OCI-LY7 (cell line): Measurements from ENCODE around the gene CFDP1. TPM values are rescaled to one million over a fixed set of nuclear protein-coding genes. Genes with fewer than 3 reads are reported as not detected.

Source experiments
- BruUV-seq: library from RNA; stranded (reverse); fragments of 400-500 nt; replicated peaks from 2 replicates; lab custom pipeline; 2021; lab: Mats Ljungman, UMichigan
- CTCF ChIA-PET: fragments of 300-600 bp; sonication (Branson Sonifier 250); formaldehyde crosslinking; loops from one replicate; lab custom pipeline; 2022; ENCODE audit warnings: antibody characterized with exemption; ENCODE audit not compliant: unreplicated experiment; lab: Charles Lee
- POLR2A ChIA-PET: fragments of 300-600 bp; sonication (Branson Sonifier 250); formaldehyde crosslinking; loops from one replicate; lab custom pipeline; 2022; ENCODE audit warnings: antibody characterized with exemption; lab: Charles Lee
- DNase-seq: peaks from one replicate; pipeline ENCODE4 v3.0.0-alpha.2; 2015; ENCODE audit warnings: low spot score
- H2AFZ ChIP-seq: fragments of 200-600 bp; sonication (generic), shearing (Covaris generic); 2 replicates; pipeline ENCODE4 v1.6.1; 2014; ENCODE audit warnings: mild to moderate bottlenecking, antibody characterized with exemption, low read length, moderate library complexity
- H3K27ac ChIP-seq: fragments of 200-600 bp; sonication (generic); 2 replicates; pipeline ENCODE4 v1.5.1; 2014; ENCODE audit warnings: mixed run types, low read depth, mild to moderate bottlenecking, moderate library complexity, low read length, inconsistent platforms; ENCODE audit not compliant: poor library complexity, severe bottlenecking
- H3K36me3 ChIP-seq: fragments of 200-600 bp; sonication (generic); 2 replicates; pipeline ENCODE4 v1.6.1; 2014; ENCODE audit warnings: mild to moderate bottlenecking, antibody characterized with exemption, low read length, moderate library complexity, mixed read lengths; ENCODE audit not compliant: insufficient read depth
- H3K4me1 ChIP-seq: fragments of 200-600 bp; sonication (generic); 2 replicates; pipeline ENCODE4 v1.5.1; 2014; ENCODE audit warnings: mild to moderate bottlenecking, low read length; ENCODE audit not compliant: insufficient read depth, poor library complexity, severe bottlenecking
- H3K4me2 ChIP-seq: fragments of 200-600 bp; sonication (generic); 2 replicates; pipeline ENCODE4 v1.6.1; 2014; ENCODE audit warnings: mild to moderate bottlenecking, low read length
- H3K4me3 ChIP-seq: fragments of 200-600 bp; sonication (generic); 2 replicates; pipeline ENCODE4 v1.5.1; 2014; ENCODE audit warnings: mild to moderate bottlenecking, low read depth, low read length; ENCODE audit not compliant: poor library complexity, severe bottlenecking
- H3K79me2 ChIP-seq: fragments of 200-600 bp; sonication (generic); 2 replicates; pipeline ENCODE4 v1.6.1; 2016; ENCODE audit warnings: low read depth, mild to moderate bottlenecking, low read length, moderate library complexity, mixed read lengths; ENCODE audit not compliant: insufficient read depth
- H3K9me2 ChIP-seq: fragments of 200-600 bp; sonication (generic); 2 replicates; pipeline ENCODE4 v1.6.1; 2016; ENCODE audit warnings: mild to moderate bottlenecking, low read length, mixed read lengths; ENCODE audit not compliant: insufficient read depth
- H3K9me3 ChIP-seq: fragments of 200-600 bp; sonication (generic); 2 replicates; pipeline ENCODE4 v1.6.1; 2014; ENCODE audit warnings: mild to moderate bottlenecking, mixed run types, low read length, mixed read lengths
- H4K20me1 ChIP-seq: fragments of 200-600 bp; sonication (generic); 2 replicates; pipeline ENCODE4 v1.6.1; 2014; ENCODE audit warnings: mild to moderate bottlenecking, antibody characterized with exemption, low read length, moderate library complexity, mixed read lengths; ENCODE audit not compliant: insufficient read depth
- EZH2phosphoT487 ChIP-seq: fragments of 200-600 bp; sonication (generic); IDR thresholded peaks from 2 replicates; pipeline ENCODE4 v1.6.1; 2018; ENCODE audit warnings: low read depth, borderline replicate concordance, mild to moderate bottlenecking, mixed run types, antibody characterized with exemption, low read length, moderate library complexity, mixed read lengths
- intact Hi-C: fragments of 100-400 bp; cut with micrococcal nuclease; formaldehyde crosslinking; loops from one replicate; pipeline ENCODE4 v1.10.0; 2022; ENCODE audit not compliant: unreplicated experiment
- total RNA-seq, 2 experiments: library from RNA; depleted of rRNA in 1 of 2; stranded (reverse); fragments of >200 nt in 1 of 2; shearing (Covaris generic) in 1 of 2; gene quantifications; 2 replicates each; pipeline ENCODE4 v1.2.3, GENCODE V29; 2014 to 2022
- TF ChIP-seq, protein P1 (sequence below): fragments of 200-600 bp; sonication (generic); conservative IDR thresholded peaks from 2 replicates; pipeline ENCODE4 v1.5.1; 2014; ENCODE audit warnings: mild to moderate bottlenecking, antibody characterized with exemption, low read length, moderate library complexity, mixed read lengths

CFDP1 gene
- total RNA-seq, 2 experiments from 2014 or later = 30.0 to 57.6 TPM

DNA sequence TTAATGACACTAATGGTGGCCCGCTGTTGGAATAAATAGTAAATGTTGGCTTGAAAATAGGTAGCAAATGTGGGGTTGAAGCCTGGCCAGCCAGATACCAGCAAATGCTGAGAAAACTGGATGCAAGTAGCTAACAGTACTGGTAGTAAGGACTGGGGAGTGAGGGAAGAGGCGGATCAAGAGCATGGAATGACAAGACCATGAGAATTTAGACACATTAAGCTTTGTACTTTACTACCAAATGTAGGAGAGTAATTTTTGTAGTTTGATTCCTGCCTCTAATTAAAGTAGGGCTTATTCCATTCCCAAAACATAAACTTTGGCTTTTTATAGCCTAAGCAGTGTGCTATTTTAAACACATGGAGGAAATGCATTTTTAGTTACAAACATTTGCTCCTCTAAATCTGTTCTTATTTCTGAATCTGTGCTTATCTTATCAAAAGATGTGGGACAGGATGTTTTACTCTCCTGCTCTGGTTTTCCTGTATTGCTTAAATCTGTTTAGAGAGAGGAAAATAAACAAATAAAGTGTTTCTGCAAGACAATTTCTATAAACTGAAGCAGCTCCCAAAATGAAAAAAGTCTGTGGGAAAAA lies 44.1 kb downstream of the CFDP1 start:
- H3K4me1 ChIP-seq = no peaks in the 10 kb centered on the region
- intact Hi-C loops = no loop called here
- no peak overlapping the region for H3K27ac ChIP-seq
- no peak overlapping the region for H3K4me3 ChIP-seq
- BruUV-seq = no TSS peak
- H2AFZ ChIP-seq = no peak overlapping the region
- no peaks in the 10 kb centered on the region for H4K20me1 ChIP-seq
- POLR2A ChIA-PET = interaction anchor here (0.7 to 2.1 kb wide), 4 partner anchors 10 to 187 kb away, joined by 3 to 6 read pairs (median 4); no protein-coding TSS in a partner anchor
- H3K9me2 ChIP-seq = no peaks in the 10 kb centered on the region
- no peaks in the 10 kb centered on the region for H3K79me2 ChIP-seq
- no peak for TF ChIP-seq EZH2phosphoT487
- TF ChIP-seq, protein P1, sequence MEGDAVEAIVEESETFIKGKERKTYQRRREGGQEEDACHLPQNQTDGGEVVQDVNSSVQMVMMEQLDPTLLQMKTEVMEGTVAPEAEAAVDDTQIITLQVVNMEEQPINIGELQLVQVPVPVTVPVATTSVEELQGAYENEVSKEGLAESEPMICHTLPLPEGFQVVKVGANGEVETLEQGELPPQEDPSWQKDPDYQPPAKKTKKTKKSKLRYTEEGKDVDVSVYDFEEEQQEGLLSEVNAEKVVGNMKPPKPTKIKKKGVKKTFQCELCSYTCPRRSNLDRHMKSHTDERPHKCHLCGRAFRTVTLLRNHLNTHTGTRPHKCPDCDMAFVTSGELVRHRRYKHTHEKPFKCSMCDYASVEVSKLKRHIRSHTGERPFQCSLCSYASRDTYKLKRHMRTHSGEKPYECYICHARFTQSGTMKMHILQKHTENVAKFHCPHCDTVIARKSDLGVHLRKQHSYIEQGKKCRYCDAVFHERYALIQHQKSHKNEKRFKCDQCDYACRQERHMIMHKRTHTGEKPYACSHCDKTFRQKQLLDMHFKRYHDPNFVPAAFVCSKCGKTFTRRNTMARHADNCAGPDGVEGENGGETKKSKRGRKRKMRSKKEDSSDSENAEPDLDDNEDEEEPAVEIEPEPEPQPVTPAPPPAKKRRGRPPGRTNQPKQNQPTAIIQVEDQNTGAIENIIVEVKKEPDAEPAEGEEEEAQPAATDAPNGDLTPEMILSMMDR = no peak
- H3K9me3 ChIP-seq = no peaks in the 10 kb centered on the region
- CTCF ChIA-PET = interaction anchor here (1.0 kb wide), 1 partner anchor 12 kb away, joined by 3 read pairs; no protein-coding TSS in a partner anchor
- H3K4me2 ChIP-seq = no peak overlapping the region
- peaks cover 37% of the 10 kb centered on the region; the same call in 1 of the 2 replicates for H3K36me3 ChIP-seq
- DNase-seq = no peak

DNA sequence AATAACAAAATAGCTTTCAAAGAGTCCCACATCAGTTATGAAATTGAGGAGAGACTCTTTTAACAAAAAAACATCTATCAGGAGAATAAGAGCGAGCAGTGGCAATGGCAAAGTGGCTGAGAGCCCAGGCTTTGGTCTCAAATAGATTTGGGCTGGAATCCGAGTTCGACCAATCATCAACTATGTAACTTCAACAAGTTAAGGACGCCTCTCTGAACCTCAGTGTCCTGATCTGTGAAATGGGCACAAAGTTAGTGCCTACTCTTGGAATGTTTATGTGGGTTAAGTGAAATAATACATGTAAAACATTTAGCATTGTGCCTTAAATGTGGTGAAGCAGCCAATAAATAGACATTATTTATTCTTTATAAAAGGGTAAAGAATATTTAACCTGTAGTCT lies 45.4 kb downstream of the CFDP1 start:
- ChIA-PET CTCF (interaction anchor here (1.1 to 1.3 kb wide), 3 partner anchors 14 to 188 kb away, joined by 3 to 4 read pairs (median 4); no protein-coding TSS in a partner anchor), POLR2A (no interaction called here)
- TF ChIP-seq, protein P1 = no peak
- TF ChIP-seq EZH2phosphoT487 = no peak
- peaks cover under 1% of the 10 kb centered on the region for H3K4me1 ChIP-seq
- H4K20me1 ChIP-seq = no peaks in the 10 kb centered on the region
- DNase-seq = no peak
- no peak overlapping the region for H3K27ac ChIP-seq
- H3K9me3 ChIP-seq = no peaks in the 10 kb centered on the region
- H3K36me3 ChIP-seq = peaks cover 29% of the 10 kb centered on the region; the same call in 1 of the 2 replicates
- BruUV-seq = no TSS peak
- intact Hi-C loops = no loop called here
- H3K4me3 ChIP-seq = no peak overlapping the region
- no peaks in the 10 kb centered on the region for H3K9me2 ChIP-seq
- H3K4me2 ChIP-seq = no peak overlapping the region
- no peak overlapping the region for H2AFZ ChIP-seq
- H3K79me2 ChIP-seq = no peaks in the 10 kb centered on the region
